Activated CD8-positive, alpha-beta T cell treated with anti-CD3 and anti-CD28 coated beads for 36 hours (primary cell): Measurements from ENCODE around the gene UPK3A. TPM values are rescaled to one million over a fixed set of nuclear protein-coding genes. Genes with fewer than 3 reads are reported as not detected.

ENCODE experiments used
- ATAC-seq: fragments of 200-7000 bp; cut with Tn5 transposase; one replicate; pipeline ENCODE4 v1.10.0; 2021; ENCODE audit warnings: mild to moderate bottlenecking, moderate library complexity
- CTCF ChIA-PET: fragments of 350-600 bp; sonication (Branson Sonifier 250); formaldehyde crosslinking; loops from one replicate; lab custom pipeline; 2021; ENCODE audit warnings: antibody characterized with exemption; lab: Charles Lee
- POLR2A ChIA-PET: fragments of 350-600 bp; sonication (Branson Sonifier 250); formaldehyde crosslinking; loops from one replicate; lab custom pipeline; 2021; ENCODE audit warnings: antibody characterized with exemption; lab: Charles Lee
- DNase-seq: peaks from one replicate; pipeline ENCODE4 v3.0.0-alpha.2; 2020
- H3K27ac Mint-ChIP-seq: one replicate; pipeline ENCODE4 v1.8.0; 2021; ENCODE audit warnings: mild to moderate bottlenecking, mixed read lengths
- H3K27me3 Mint-ChIP-seq: one replicate; pipeline ENCODE4 v1.8.0; 2021; ENCODE audit warnings: mixed read lengths
- H3K36me3 Mint-ChIP-seq: one replicate; pipeline ENCODE4 v1.8.0; 2021; ENCODE audit warnings: low read depth, mixed read lengths
- H3K4me1 Mint-ChIP-seq: one replicate; pipeline ENCODE4 v1.8.0; 2021; ENCODE audit warnings: low read depth, mixed read lengths
- H3K4me3 Mint-ChIP-seq: one replicate; pipeline ENCODE4 v1.8.0; 2021; ENCODE audit warnings: mild to moderate bottlenecking, moderate library complexity, mixed read lengths
- H3K9me3 Mint-ChIP-seq: one replicate; pipeline ENCODE4 v1.8.0; 2021; ENCODE audit warnings: mixed read lengths
- intact Hi-C: fragments of 100-400 bp; cut with micrococcal nuclease; formaldehyde crosslinking; loops from one replicate; pipeline ENCODE4 v1.10.0; 2022
- total RNA-seq, 2 experiments: library from RNA; stranded (reverse); gene quantifications; one replicate each; pipeline ENCODE4 v1.2.3, GENCODE V29; 2021
- TF ChIP-seq, protein P1 (sequence below): fragments of 200-600 bp; IDR thresholded peaks from one replicate; pipeline ENCODE4 v1.8.0; 2022; ENCODE audit warnings: antibody characterized with exemption, mild to moderate bottlenecking

The UPK3A gene
- total RNA-seq, 2 experiments from 2014 or later: not detected

DNA sequence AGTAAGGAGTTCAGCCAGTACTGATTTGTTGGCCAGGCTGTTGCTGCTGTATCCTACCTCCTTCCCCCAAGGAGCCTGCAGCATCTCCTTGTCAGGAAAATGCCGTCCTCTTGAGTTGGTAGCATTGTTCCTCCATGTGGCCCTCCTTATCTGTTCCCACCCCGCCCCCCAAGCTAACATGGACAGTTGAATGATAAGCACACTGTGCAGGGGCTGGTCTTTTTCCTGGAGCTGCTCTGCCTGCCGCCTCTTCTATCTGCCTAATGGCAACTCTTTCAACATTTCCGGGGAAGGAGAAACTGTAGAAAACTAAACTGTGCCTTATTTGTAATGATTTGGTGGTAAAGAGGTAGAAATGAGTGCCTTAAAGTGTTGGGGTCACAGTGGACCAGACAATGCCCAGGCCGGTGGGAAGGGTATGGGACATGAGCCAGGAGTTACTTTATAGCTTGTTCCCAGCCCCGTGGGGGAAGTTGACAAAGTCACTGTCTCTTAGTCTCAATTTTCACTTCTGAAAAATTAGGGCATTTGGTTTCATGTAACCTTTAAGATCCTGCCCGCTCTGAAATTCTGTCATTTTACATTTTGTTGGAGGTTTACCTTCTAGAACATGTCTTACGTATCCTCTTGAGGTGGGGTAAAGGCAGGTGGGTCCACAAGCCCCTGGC, 29.4 kb downstream of the UPK3A start:
- peaks cover 12% of the 10 kb centered on the region for H3K36me3 Mint-ChIP-seq
- DNase-seq: no peak
- H3K4me1 Mint-ChIP-seq: peaks cover 72% of the 10 kb centered on the region
- TF ChIP-seq, protein P1, sequence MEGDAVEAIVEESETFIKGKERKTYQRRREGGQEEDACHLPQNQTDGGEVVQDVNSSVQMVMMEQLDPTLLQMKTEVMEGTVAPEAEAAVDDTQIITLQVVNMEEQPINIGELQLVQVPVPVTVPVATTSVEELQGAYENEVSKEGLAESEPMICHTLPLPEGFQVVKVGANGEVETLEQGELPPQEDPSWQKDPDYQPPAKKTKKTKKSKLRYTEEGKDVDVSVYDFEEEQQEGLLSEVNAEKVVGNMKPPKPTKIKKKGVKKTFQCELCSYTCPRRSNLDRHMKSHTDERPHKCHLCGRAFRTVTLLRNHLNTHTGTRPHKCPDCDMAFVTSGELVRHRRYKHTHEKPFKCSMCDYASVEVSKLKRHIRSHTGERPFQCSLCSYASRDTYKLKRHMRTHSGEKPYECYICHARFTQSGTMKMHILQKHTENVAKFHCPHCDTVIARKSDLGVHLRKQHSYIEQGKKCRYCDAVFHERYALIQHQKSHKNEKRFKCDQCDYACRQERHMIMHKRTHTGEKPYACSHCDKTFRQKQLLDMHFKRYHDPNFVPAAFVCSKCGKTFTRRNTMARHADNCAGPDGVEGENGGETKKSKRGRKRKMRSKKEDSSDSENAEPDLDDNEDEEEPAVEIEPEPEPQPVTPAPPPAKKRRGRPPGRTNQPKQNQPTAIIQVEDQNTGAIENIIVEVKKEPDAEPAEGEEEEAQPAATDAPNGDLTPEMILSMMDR: no peak
- no peaks in the 10 kb centered on the region for H3K9me3 Mint-ChIP-seq
- intact Hi-C loops: no loop called here
- no peaks in the 10 kb centered on the region for H3K27me3 Mint-ChIP-seq
- H3K27ac Mint-ChIP-seq: peak overlapping the region; percentile 7
- ChIA-PET POLR2A (no interaction called here), CTCF (no interaction called here)
- no peak for ATAC-seq
- H3K4me3 Mint-ChIP-seq: no peak overlapping the region

DNA sequence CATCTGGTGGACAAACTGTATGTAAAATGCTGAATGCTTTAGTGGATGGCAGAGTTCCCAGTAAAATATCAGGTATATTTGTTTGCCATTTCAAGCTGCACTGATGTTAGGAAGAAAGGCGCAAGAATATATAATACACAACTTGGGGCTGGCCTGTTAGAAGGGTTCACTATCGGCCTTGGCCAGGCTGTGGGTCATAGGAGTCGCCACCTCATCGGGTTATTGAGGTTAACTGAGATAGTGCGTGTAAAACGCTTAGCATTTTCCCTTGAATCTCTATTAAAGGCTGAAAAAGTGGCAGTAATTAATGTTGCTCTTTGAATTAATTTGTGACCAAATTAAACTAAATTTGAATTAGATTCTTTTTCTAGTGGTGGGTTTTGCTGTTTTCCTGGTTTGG, 30.0 kb downstream of the UPK3A start:
- no peak overlapping the region for H3K27ac Mint-ChIP-seq
- ChIA-PET CTCF (no interaction called here), POLR2A (no interaction called here)
- TF ChIP-seq, protein P1: no peak
- peaks cover 75% of the 10 kb centered on the region for H3K4me1 Mint-ChIP-seq
- H3K27me3 Mint-ChIP-seq: no peaks in the 10 kb centered on the region
- DNase-seq (no peak), ATAC-seq (no peak)
- no peak overlapping the region for H3K4me3 Mint-ChIP-seq
- no peaks in the 10 kb centered on the region for H3K9me3 Mint-ChIP-seq
- intact Hi-C loops: no loop called here
- H3K36me3 Mint-ChIP-seq: peaks cover 12% of the 10 kb centered on the region

DNA sequence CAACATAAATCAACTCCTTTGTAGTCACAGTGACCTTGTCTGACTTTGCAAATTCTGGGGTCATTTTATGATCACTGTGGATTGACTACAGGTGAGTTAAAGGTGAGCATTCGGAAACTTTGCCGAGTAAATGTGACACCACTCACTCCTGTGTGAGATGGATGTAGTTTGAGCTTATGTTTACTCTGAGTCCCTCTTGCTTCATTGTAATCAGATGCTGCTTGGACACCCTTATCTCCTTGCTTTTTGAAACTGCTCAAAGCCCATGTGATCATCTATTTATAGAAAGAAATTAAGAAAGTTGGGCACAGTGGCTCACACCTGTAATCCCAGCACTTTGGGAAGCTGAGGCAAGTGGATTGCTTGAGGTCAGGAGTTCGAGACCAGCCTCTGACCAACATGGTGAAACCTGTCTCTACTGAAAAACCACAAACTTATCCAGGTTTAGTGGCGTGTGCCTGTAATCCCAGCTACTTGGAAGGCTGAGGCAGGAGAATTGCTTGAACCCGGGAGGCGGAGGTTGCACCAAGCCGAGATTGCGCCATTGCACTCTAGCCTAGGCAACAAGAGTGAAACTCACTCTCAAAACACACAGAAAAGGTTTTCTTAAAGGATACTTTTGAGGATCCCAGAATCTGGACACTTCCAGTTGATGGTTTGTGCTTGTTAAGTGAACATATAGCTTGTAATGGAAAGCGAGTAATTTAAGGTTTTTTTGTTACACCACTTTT, 32.2 kb downstream of the UPK3A start:
- no peak for DNase-seq
- peaks cover 76% of the 10 kb centered on the region for H3K4me1 Mint-ChIP-seq
- CTCF ChIA-PET: no interaction called here
- no peak for ATAC-seq
- POLR2A ChIA-PET: interaction anchor here (1.5 to 2.0 kb wide), 2 partner anchors 96 to 153 kb away, joined by 5 to 6 read pairs; partner anchors contain the start of genes NUP50, RIBC2 and SMC1B
- intact Hi-C loops: no loop called here
- H3K4me3 Mint-ChIP-seq: no peak overlapping the region
- peak overlapping the region; percentile 97 for H3K27ac Mint-ChIP-seq
- peaks cover 5% of the 10 kb centered on the region for H3K36me3 Mint-ChIP-seq
- no peaks in the 10 kb centered on the region for H3K27me3 Mint-ChIP-seq
- no peaks in the 10 kb centered on the region for H3K9me3 Mint-ChIP-seq
- TF ChIP-seq, protein P1: no peak

DNA sequence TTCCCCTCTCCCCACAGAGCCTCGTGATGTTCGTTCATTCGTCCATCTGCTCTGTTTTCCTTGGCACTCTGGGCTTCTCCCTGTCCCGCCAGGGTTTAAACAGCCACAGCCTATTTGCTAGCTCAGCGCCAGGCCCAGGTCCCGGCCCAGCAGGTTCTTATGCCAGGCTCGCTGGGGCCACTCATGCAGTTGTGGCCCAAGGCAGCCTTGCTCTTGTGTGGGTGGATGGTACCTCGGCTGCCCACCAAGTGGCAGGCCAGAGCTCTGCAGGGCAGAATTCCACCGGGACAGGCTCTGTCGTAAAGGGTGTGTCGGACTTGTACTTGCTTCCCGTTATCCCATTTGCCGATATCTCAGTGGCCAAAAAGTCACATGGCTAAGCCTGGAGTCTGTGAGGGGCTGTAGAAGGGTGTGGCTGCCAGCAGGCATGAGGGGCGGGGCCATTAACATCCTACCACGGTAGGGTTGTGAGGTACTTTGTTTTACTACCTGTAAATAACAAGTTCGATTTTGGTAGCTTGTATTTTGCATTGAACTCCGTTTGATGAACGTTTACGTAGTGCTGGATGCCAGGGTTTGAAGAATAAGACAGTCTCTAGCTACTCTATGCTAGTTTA, 32.9 kb downstream of the UPK3A start:
- peak; percentile 4 for ATAC-seq
- Mint-ChIP-seq H3K4me3 (peak overlapping the region; percentile 75), H3K9me3 (no peaks in the 10 kb centered on the region), H3K4me1 (peaks cover 71% of the 10 kb centered on the region), H3K36me3 (peaks cover 4% of the 10 kb centered on the region), H3K27me3 (no peaks in the 10 kb centered on the region), H3K27ac (peak overlapping the region; percentile 97)
- ChIA-PET CTCF (no interaction called here), POLR2A (interaction anchor here (1.0 to 2.0 kb wide), 2 partner anchors 96 to 154 kb away, joined by 4 to 6 read pairs; partner anchors contain the start of genes NUP50, RIBC2 and SMC1B)
- DNase-seq: peak; percentile 37
- TF ChIP-seq, protein P1: no peak
- intact Hi-C loops: no loop called here
